GM19035 (cell line): Measurements from ENCODE around the gene CUX1.
"Not testable (repeated sequence)": the region's sequence is repeated elsewhere in the genome, so short reads cannot be mapped to it uniquely, and the experiment has no call there.

Experiments used
- ATAC-seq: cut with Tn5 transposase; IDR thresholded peaks from one replicate; pipeline ENCODE4 v1.9.1; 2021; ENCODE audit not compliant: unreplicated experiment

CUX1 gene

GRCh38 chr7:102227371-102227770 is 409.9 kb downstream of the CUX1 start:
- ATAC-seq, result no peak

GRCh38 chr7:102228935-102229334 is 411.5 kb downstream of the CUX1 start:
- no peak for ATAC-seq

GRCh38 chr7:102230162-102230561 is 412.7 kb downstream of the CUX1 start:
- ATAC-seq, result not testable (repeated sequence)

GRCh38 chr7:102230593-102230992 is 413.2 kb downstream of the CUX1 start:
- no peak for ATAC-seq

GRCh38 chr7:102232611-102233286 is 415.3 kb downstream of the CUX1 start:
- no peak for ATAC-seq

- no peak for ATAC-seq
Measured at GRCh38 chr7:102234131-102234530, 416.7 kb downstream of the CUX1 start.

GRCh38 chr7:102234801-102235550 is 417.6 kb downstream of the CUX1 start:
- no peak for ATAC-seq

- no peak for ATAC-seq
Measured at GRCh38 chr7:102236102-102236501, 418.7 kb downstream of the CUX1 start.

GRCh38 chr7:102236592-102237287 is 419.3 kb downstream of the CUX1 start:
- no peak for ATAC-seq

GRCh38 chr7:102239206-102239820 is 421.9 kb downstream of the CUX1 start:
- ATAC-seq, result no peak

- ATAC-seq, result no peak
Measured at GRCh38 chr7:102241431-102241830, 424.0 kb downstream of the CUX1 start.

GRCh38 chr7:102244601-102245000 is 427.2 kb downstream of the CUX1 start:
- ATAC-seq, result no peak

- no peak for ATAC-seq
Measured at GRCh38 chr7:102248081-102248455, 430.6 kb downstream of the CUX1 start.

GRCh38 chr7:102248456-102249395 is 431.3 kb downstream of the CUX1 start:
- ATAC-seq, result no peak

GRCh38 chr7:102251531-102252365 is 434.3 kb downstream of the CUX1 start:
- ATAC-seq, result no peak

GRCh38 chr7:102252366-102252982 is 435.0 kb downstream of the CUX1 start:
- ATAC-seq, result no peak

GRCh38 chr7:102253066-102253972 is 435.9 kb downstream of the CUX1 start:
- ATAC-seq, result no peak

GRCh38 chr7:102253973-102254370 is 436.5 kb downstream of the CUX1 start:
- ATAC-seq, result no peak
